SK-MEL-5 (cell line): Measurements from ENCODE around the gene AK6. TPM values are rescaled to one million over a fixed set of nuclear protein-coding genes. Genes with fewer than 3 reads are reported as not detected.
"Not testable (repeated sequence)": the region's sequence is repeated elsewhere in the genome, so short reads cannot be mapped to it uniquely, and the experiment has no call there.

Experiments
- DNase-seq: peaks from one replicate; pipeline ENCODE4 v3.0.0-alpha.2; 2016; ENCODE audit warnings: low read depth, low spot score
- in situ Hi-C: cut with HindIII; loops from 2 replicates; pipeline ENCODE4 v1.10.0; 2016; ENCODE audit warnings: low sequenced_read_pairs, high pct_unique_total_duplicates, low pct_unique_long_range_greater_than_20kb
- polyA plus RNA-seq, 2 experiments: library from polyadenylated mRNA; depleted of rRNA; stranded (reverse); fragments of >200 nt; gene quantifications; 2 replicates each; pipeline ENCODE4 v1.2.3, GENCODE V29; 2015
- total RNA-seq: library from RNA; depleted of rRNA; stranded (reverse); fragments of >200 nt; shearing (Covaris generic); gene quantifications from 2 replicates; pipeline ENCODE4 v1.2.3, GENCODE V29; 2014; rRNA removed

The AK6 gene
- total RNA-seq, result 33.4 and 52.1 TPM in 2 replicates
- polyA plus RNA-seq (2015; cell fraction: cytosol; rRNA removed), result 15.2 and 27.6 TPM in 2 replicates
- polyA plus RNA-seq (2015; cell fraction: nucleus; rRNA removed), result 8.3 and 21.8 TPM in 2 replicates

GRCh38 chr5:69369340-69370121 lies at the start of gene AK6, which contains the start of the genes RAD17 and TAF9:
TSS of gene AK6 (minus strand) at chr5:69369520. CDS start at chr5:69369490, 30 bp downstream.
TSS of gene RAD17 (plus strand) at chr5:69369818. CDS start at chr5:69372209, 2,391 bp downstream.
TSS of gene TAF9 (minus strand) at chr5:69369520. CDS start at chr5:69365737, 3,783 bp downstream.
- in situ Hi-C loops, result no loop called here
- peak; percentile 88 for DNase-seq

- no peak for DNase-seq
- in situ Hi-C loops, result no loop called here
These were observed 49.2 kb upstream of the AK6 start for GRCh38 chr5:69418554-69418953.

GRCh38 chr5:69416699-69417098 lies 47.4 kb upstream of the AK6 start:
- no peak for DNase-seq
- in situ Hi-C loops, result no loop called here

- in situ Hi-C loops, result no loop called here
- DNase-seq, result no peak
These were observed 46.9 kb upstream of the AK6 start for GRCh38 chr5:69416180-69416579.

GRCh38 chr5:69415584-69415958 lies 46.3 kb upstream of the AK6 start:
- in situ Hi-C loops, result no loop called here
- no peak for DNase-seq

GRCh38 chr5:69414885-69415583 lies 45.7 kb upstream of the AK6 start, which contains the start of gene MARVELD2:
TSS of gene MARVELD2 (plus strand) at chr5:69415116. CDS start at chr5:69419386, 4,270 bp downstream.
- no peak for DNase-seq
- in situ Hi-C loops, result no loop called here

- no peak for DNase-seq
- in situ Hi-C loops, result no loop called here
These were observed 35.5 kb upstream of the AK6 start for GRCh38 chr5:69404659-69405330.

- DNase-seq, result no peak
- in situ Hi-C loops, result no loop called here
These were observed 9.1 kb upstream of the AK6 start for GRCh38 chr5:69378376-69378775.

GRCh38 chr5:69374911-69375446 lies 5.7 kb upstream of the AK6 start:
- DNase-seq, result no peak
- in situ Hi-C loops, result no loop called here

GRCh38 chr5:69372394-69372793 lies 3.1 kb upstream of the AK6 start:
- in situ Hi-C loops, result no loop called here
- DNase-seq, result no peak

GRCh38 chr5:69370335-69370734 lies 1.0 kb upstream of the AK6 start:
- in situ Hi-C loops, DNase-seq: not testable (repeated sequence)

- no peak for DNase-seq
These were observed 621 bp downstream of the AK6 start for GRCh38 chr5:69368458-69369339.

GRCh38 chr5:69367697-69368279 lies 1.5 kb downstream of the AK6 start:
- peak; percentile 40 for DNase-seq
- in situ Hi-C loops, result no loop called here

More at GRCh38 chr5:69368458-69369339, 621 bp downstream of the AK6 start:
- in situ Hi-C loops, result no loop called here

GRCh38 chr5:69364850-69365249 lies 4.5 kb downstream of the AK6 start:
- no peak for DNase-seq
- in situ Hi-C loops, result no loop called here

GRCh38 chr5:69364414-69364813 lies 4.9 kb downstream of the AK6 start:
- in situ Hi-C loops, result no loop called here
- peak; percentile 51 for DNase-seq

- DNase-seq, result no peak
- in situ Hi-C loops, result no loop called here
These were observed 8.9 kb downstream of the AK6 start for GRCh38 chr5:69360442-69360841.
